HG02623 (cell line): Measurements from ENCODE around the gene MTHFD2L.
"Not testable (repeated sequence)": the region's sequence is repeated elsewhere in the genome, so short reads cannot be mapped to it uniquely, and the experiment has no call there.

Source experiments
- ATAC-seq: cut with Tn5 transposase; IDR thresholded peaks from one replicate; pipeline ENCODE4 v1.9.1; 2021; ENCODE audit warnings: moderate library complexity; ENCODE audit not compliant: unreplicated experiment

The MTHFD2L gene

GRCh38 chr4:74132188-74132587, 25.7 kb upstream of the MTHFD2L start:
- not testable (repeated sequence) for ATAC-seq

- no peak for ATAC-seq
These were observed 25.0 kb upstream of the MTHFD2L start for GRCh38 chr4:74132944-74133343.

GRCh38 chr4:74133786-74134499, 24.0 kb upstream of the MTHFD2L start:
- peak; percentile 84 for ATAC-seq

- no peak for ATAC-seq
These were observed 23.4 kb upstream of the MTHFD2L start for GRCh38 chr4:74134500-74134852.

GRCh38 chr4:74146581-74147129, 11.3 kb upstream of the MTHFD2L start:
- no peak for ATAC-seq

GRCh38 chr4:74148205-74148604, 9.7 kb upstream of the MTHFD2L start:
- ATAC-seq, result no peak

GRCh38 chr4:74152836-74153235, 5.1 kb upstream of the MTHFD2L start:
- no peak for ATAC-seq

GRCh38 chr4:74156521-74156920, 1.4 kb upstream of the MTHFD2L start:
- ATAC-seq, result no peak

GRCh38 chr4:74157154-74157553, 764 bp upstream of the MTHFD2L start:
- ATAC-seq, result no peak

- ATAC-seq, result no peak
These were observed 686 bp downstream of the MTHFD2L start for GRCh38 chr4:74158466-74159142.

GRCh38 chr4:74159143-74159709, 1.3 kb downstream of the MTHFD2L start:
- ATAC-seq, result no peak

GRCh38 chr4:74161666-74162450, 3.9 kb downstream of the MTHFD2L start:
- no peak for ATAC-seq

GRCh38 chr4:74166135-74166534, 8.2 kb downstream of the MTHFD2L start:
- peak; percentile 48 for ATAC-seq

- no peak for ATAC-seq
These were observed 8.9 kb downstream of the MTHFD2L start for GRCh38 chr4:74166818-74167217.

GRCh38 chr4:74167585-74167984, 9.7 kb downstream of the MTHFD2L start:
- ATAC-seq, result no peak

- no peak for ATAC-seq
These were observed 10.9 kb downstream of the MTHFD2L start for GRCh38 chr4:74168841-74169240.

- no peak for ATAC-seq
These were observed 15.4 kb downstream of the MTHFD2L start for GRCh38 chr4:74173321-74173720.

GRCh38 chr4:74174421-74174820, 16.5 kb downstream of the MTHFD2L start:
- ATAC-seq, result no peak

GRCh38 chr4:74174941-74175340, 17.0 kb downstream of the MTHFD2L start:
- ATAC-seq, result no peak

GRCh38 chr4:74175379-74175778, 17.5 kb downstream of the MTHFD2L start:
- ATAC-seq, result no peak

- no peak for ATAC-seq
These were observed 20.9 kb downstream of the MTHFD2L start for GRCh38 chr4:74178798-74179197.
